Suppressor macrophage treated with lipopolysaccharide for 1 hour (primary cell): ENCODE results near the gene BAIAP3.
"Not testable (repeated sequence)": the region's sequence is repeated elsewhere in the genome, so short reads cannot be mapped to it uniquely, and the experiment has no call there.

Experiments
- DNase-seq, 3 donors: peaks; one replicate each; pipeline ENCODE4 v3.0.0-alpha.2; 2020 to 2022

The BAIAP3 gene

GRCh38 chr16:1319041-1319440, 14.4 kb upstream of the BAIAP3 start:
- DNase-seq, result no peak

- DNase-seq, result no peak
These were observed 13.3 kb upstream of the BAIAP3 start for GRCh38 chr16:1320097-1320496.

- DNase-seq, result no peak
These were observed 12.7 kb upstream of the BAIAP3 start for GRCh38 chr16:1320658-1321240.

DNA sequence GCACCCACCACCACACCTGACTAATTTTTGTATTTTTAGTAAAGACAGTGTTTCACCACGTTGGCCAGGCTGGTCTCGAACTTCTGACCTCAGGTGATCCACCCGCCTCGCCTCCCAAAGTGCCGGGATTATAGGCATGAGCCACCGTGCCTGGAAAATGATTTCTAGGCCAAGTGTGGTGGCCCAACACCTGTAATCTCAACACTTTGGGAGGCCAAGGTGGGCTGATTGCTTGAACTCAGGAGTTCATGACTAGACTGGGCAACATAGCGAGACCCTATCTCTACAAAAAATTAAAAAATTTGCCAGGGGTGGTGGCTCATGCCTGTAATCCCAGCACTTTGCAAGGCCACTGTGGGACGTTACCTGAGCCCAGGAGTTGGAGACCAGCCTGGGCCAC, 11.0 kb upstream of the BAIAP3 start:
- DNase-seq, result no peak

- DNase-seq, result no peak
These were observed 9.9 kb upstream of the BAIAP3 start for GRCh38 chr16:1323296-1324239.

DNA sequence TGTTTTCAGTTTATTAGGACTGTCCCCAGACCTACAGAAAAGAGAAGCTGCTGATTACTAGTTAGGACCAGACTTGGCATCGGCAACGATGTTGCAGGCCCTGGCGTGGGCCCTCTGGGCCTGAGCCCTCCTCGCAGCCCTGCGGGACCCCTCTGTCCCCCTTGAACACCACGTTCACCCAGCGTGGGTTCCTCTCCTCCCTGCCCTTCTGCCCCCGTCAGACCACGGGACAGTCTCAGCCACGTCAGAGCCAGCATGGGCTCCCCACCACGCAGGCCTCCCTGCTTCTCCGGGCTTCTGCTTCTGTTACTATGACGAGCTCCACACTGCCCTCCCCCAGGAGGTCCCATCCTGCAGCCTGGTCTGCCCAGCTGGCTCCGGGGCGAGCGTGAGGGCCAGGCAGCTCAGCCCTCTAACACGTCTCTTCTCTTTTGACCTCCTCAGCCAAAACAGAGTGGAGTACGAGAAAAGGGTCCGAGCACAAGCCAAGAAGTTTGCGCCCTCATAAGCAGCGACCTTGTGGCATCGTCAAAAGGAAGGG, 9.1 kb upstream of the BAIAP3 start:
- DNase-seq, result no peak

DNA sequence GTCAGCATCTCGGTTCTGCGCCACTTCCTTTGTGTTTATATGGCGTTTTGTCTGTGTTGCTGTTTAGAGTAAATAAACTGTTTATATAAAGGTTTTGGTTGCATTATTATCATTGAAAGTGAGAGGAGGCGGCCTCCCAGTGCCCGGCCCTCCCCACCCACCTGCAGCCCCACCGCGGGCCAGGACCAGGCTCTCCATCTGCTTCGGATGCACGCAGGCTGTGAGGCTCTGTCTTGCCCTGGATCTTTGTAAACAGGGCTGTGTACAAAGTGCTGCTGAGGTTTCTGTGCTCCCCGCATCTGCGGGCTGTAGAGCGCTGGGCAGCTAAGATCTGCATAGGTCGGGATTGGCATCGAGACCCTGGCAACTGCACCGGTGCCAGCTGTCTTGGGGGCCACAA, 8.2 kb upstream of the BAIAP3 start:
- DNase-seq, result no peak

- no peak for DNase-seq
These were observed 7.6 kb upstream of the BAIAP3 start for GRCh38 chr16:1325673-1326371.

DNA sequence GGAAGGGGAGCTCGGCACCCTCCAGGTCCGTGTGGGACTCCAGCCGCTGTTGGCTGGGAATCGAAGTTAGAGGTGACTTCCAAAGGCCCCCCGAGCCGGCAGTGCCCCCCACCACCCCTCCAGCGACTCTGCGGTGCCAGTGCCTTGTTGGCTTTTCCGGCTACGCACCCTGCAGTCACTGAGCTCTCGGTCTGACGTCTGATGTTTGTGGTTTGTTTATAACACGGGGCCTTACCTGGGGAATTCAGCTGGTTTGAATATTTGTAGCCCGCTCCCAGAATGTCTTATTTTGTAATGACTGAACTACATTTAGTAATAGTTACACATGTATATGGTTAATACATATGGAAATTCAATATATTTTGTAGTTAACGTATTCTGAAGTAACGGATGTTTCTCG, 7.1 kb upstream of the BAIAP3 start:
- DNase-seq, result no peak

DNA sequence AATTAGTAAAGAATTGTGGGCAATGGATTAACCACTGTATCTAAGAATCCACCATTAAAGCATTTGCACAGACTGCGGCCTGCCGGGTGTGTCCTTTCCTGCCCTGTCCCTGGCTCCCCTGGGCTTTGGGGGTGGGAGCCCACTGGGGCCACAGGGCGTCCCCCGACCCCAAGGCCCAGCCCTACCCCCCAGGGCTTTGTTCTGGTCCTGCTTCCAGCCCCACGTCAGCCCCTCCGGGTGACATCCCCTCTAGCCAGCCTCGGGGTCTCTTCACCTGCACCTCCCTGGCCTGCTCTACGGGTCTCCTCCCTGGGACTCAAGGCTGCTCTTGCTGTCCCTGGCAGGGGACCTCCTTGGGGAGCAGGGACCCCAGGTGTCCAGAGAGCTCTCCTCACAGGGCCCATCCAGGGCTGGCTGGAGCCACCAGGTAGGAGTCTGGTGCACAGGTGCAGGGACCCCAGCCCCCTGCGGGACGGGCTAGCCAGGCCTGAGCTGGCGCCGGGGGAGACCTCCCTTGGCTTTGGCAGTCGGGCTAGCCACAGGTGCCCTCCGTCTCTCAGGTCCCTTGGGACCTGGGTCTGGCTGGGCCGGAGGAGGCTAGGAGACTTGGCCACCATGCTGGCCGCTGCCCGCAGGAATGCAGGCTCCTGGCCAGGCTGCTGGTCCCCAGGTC, 6.4 kb upstream of the BAIAP3 start:
- no peak for DNase-seq

DNA sequence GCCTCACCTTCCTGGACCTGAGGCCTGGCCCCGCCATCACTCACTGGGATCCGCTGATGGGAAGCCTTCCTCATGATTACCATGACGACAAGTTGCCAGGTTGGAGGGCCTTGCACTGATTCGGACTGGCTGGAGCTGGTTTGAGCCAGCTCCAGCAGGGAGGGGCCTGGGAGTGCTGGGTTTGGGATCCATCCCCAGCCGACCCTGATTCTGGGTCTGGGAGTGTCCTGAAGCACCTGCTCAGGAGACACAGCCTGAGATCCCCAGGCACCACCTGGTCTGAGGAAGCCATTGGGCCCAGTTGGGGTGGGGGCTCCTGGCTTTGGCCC, 5.9 kb upstream of the BAIAP3 start:
- DNase-seq, result no peak

DNA sequence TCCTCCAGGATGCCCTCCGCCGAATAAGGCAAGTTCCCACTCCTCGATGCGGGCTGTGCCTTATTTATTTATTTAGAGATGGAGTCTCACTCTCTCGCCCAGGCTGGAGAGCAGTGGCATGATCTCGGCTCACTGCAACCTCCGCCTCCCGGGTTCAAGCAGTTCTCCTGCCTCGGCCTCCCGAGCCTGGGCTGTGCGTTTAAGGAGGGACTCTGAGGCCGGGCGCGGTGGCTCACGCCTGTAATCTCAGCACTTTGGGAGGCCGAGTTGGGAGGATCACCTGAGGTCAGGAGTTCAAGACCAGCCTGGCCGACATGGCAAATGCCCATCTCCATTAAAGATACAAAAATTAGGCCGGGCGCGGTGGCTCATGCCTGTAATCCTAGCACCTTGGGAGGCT, 5.3 kb upstream of the BAIAP3 start:
- DNase-seq, result not testable (repeated sequence)

- not testable (repeated sequence) for DNase-seq
These were observed 4.5 kb upstream of the BAIAP3 start for GRCh38 chr16:1328961-1329360.

DNA sequence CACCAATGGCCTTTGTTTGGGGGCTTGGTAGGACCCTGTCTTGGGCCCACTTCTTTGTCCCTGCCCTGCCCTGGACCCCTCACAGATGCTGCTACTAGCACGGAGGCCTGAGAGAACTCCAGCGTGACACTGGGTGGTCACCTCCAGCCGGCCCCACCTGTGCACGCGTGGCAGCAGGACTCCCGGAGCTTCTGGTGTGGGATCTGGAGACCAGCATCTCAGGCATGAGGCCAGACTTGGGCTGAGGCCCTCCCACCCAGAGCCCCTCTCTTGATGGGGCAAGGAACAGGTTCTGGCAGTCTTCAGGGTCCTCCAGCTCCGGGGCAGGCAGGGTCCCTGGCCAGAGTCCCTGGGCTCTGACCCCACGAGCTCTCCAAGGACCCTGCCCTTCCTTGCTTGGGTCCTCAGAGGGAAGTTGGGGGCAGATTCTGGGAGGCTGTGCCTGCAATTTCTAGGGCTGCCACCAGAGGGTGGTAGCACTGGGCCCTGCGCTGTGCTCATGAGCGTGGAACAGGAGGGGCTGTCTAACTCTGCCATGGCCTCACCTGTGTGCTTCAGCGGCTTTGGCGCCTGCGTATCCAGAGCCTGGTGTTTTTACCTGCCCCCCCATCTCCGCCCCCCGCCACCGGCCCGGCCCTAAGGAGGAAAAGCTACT, 3.1 kb upstream of the BAIAP3 start:
- peak in 1 of 3 donors; percentile 31 for DNase-seq

DNA sequence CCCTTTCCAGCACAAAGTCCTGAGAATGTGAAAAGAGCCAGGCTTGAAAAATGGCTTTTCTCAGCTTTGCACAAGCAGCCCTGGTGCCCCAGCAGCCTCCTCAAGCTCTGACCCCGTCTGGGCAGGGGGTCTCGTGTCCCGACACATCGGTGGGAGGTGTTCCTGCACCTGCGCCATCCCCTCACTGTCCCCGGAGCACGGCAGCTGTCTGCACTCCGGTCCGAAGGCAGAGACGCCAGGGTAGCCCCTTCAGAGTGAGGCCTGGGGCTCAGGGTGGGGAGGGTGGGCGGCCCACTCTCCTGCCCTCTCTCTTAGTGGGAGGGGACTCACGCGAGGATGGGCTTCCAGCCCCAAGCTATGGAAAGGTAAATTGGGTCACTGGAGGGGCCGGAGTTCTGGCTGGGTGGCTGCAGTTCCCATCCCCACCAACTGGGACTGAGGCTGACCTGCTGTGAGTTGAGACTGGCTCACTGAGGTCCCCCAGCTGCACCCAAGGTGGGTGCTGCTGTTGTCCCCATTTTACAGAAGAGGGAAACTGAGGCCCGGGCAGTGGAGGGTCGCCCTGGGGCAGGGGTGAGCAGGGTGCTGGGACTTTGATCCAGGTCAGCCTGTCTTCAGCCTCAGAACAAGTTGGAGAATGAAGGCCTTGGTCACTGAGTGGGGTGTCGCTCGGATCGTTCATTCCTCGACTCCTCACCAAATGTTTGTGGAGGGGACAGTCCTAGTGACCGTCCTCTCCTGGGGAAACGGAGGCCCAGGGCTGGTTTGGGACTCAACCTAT, 2.3 kb upstream of the BAIAP3 start:
- no peak for DNase-seq

DNA sequence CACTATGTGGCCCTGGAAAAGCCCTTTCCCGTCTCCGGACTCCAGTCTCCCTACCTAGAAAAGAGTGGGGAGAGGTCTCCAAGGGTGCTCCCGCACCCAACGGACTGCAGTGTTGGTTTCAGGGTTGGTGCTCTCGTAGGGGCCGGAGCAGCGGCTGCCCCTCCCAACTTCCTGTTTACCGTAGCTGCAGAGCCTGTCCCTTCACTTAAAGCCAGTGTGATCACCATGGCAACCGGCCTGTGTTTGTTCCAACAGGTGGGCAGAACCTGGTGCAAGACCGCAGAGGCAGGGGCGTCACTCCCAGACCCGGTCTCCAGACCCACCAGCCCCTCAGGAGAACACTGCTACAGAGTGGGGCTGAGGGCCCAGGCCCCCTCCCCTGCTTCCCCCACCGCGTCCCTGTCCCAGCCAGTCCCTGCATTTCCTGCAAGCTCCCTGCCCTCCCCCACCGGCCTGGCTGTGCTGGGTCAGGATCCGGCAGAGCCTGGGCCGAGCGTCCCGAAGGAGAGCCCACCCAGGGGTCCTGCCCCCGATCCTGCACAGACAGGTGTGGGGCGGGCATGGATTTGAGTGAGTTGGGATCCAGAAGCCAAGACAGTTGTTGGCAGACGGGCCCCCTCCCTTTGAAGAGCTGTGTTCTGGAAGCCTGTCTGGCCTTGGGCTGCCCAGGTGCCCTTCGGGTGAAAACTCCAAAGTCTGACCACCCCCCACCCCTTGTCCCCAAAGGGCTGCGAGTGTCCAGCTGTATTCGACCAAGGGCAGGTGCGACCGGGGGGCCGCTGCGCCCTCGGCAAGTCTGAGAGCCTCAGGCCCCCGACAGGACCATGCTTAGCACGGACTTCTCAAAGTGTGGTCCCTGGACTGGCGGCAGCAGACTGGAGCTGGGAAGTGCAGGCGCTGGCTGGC, 1.5 kb upstream of the BAIAP3 start:
- peak in 1 of 3 donors; percentile 49 for DNase-seq

GRCh38 chr16:1332618-1333148, 762 bp upstream of the BAIAP3 start:
- no peak for DNase-seq

- DNase-seq, result no peak
These were observed 632 bp downstream of the BAIAP3 start for GRCh38 chr16:1333854-1334700.

DNA sequence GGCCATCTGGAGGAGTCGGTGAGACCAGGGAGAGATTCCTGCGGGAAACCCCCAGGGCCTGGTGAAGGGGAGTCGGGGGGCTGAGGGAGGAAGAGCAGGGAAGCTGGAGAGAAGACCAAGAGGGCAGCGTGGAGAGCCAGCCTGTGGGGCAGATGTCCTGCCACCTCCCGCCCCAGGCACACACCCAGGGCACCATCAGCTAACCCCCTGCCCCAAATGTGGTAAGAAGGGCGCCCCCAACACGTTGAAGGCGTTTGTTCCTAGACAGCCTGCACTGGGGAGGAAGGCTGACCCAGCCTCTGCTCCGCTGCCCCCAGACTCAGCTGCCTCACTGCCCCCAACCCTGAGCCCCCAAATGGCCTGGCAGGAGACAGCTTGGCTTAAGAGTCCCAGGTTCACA, 1.3 kb downstream of the BAIAP3 start:
- no peak for DNase-seq
